HL-60 (cell line): ENCODE measurements around the gene GRK5.

Experiments
- DNase-seq, 2 experiments: peaks; one replicate each; pipeline ENCODE4 v3.0.0-alpha.2; 2010 to 2020; ENCODE audit warnings: low read depth in 1 of 2, low spot score in 1 of 2
- H3K27ac ChIP-seq: fragments of 250-450 bp; sonication (Bioruptor Pico); replicated peaks from 2 replicates; pipeline ENCODE4 v1.5.1; 2020; ENCODE audit warnings: mild to moderate bottlenecking, moderate library complexity
- H3K27me3 ChIP-seq: fragments of 250-450 bp; sonication (Bioruptor Pico); 2 replicates; pipeline ENCODE4 v1.5.1; 2021; ENCODE audit warnings: mild to moderate bottlenecking, moderate library complexity; ENCODE audit not compliant: insufficient read depth, poor library complexity, severe bottlenecking
- H3K4me3 ChIP-seq: replicated peaks from 2 replicates; pipeline ENCODE4 v1.5.1; 2011; ENCODE audit warnings: mild to moderate bottlenecking, control low read depth, low read length; ENCODE audit not compliant: insufficient read depth
- GABPA ChIP-seq: IDR thresholded peaks from 2 replicates; pipeline ENCODE4 v1.6.1; 2012; ENCODE audit warnings: low read depth
- POLR2AphosphoS5 ChIP-seq: IDR thresholded peaks from 2 replicates; pipeline ENCODE4 v1.6.1; 2012; ENCODE audit warnings: low read depth
- SPI1 ChIP-seq: IDR thresholded peaks from 2 replicates; pipeline ENCODE4 v1.6.1; 2012; ENCODE audit warnings: low read depth, mild to moderate bottlenecking, borderline replicate concordance
- TF ChIP-seq, protein P1 (sequence below): IDR thresholded peaks from 2 replicates; pipeline ENCODE4 v1.6.1; 2012; ENCODE audit warnings: low read depth; ENCODE audit not compliant: insufficient replicate concordance
- TF ChIP-seq, protein P2 (sequence below): IDR thresholded peaks from one replicate; pipeline ENCODE4 v1.5.1; 2011; ENCODE audit warnings: low read length, control low read depth, inconsistent platforms; ENCODE audit not compliant: insufficient read depth

The GRK5 gene

DNA sequence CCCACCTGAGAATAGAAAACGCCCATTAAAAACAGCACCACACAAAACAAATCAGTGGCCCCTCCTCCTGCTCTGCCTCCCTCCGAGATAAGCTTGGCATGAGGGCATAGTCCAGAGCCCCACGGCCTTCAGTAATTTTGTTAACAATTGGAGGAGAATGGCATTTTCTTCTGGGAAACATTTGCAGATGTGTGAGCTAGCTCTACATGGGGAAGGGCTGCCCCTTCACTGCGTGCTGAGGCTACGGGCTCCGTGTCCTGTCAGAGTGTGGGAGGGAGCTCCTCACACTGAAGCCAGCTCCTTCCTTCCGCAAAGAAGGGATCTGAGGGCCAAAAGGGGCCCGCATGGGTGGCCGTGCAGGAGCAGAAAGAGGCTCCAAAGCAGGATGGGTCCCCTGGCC, 15.2 kb downstream of the GRK5 start:
- TF ChIP-seq, protein P1, sequence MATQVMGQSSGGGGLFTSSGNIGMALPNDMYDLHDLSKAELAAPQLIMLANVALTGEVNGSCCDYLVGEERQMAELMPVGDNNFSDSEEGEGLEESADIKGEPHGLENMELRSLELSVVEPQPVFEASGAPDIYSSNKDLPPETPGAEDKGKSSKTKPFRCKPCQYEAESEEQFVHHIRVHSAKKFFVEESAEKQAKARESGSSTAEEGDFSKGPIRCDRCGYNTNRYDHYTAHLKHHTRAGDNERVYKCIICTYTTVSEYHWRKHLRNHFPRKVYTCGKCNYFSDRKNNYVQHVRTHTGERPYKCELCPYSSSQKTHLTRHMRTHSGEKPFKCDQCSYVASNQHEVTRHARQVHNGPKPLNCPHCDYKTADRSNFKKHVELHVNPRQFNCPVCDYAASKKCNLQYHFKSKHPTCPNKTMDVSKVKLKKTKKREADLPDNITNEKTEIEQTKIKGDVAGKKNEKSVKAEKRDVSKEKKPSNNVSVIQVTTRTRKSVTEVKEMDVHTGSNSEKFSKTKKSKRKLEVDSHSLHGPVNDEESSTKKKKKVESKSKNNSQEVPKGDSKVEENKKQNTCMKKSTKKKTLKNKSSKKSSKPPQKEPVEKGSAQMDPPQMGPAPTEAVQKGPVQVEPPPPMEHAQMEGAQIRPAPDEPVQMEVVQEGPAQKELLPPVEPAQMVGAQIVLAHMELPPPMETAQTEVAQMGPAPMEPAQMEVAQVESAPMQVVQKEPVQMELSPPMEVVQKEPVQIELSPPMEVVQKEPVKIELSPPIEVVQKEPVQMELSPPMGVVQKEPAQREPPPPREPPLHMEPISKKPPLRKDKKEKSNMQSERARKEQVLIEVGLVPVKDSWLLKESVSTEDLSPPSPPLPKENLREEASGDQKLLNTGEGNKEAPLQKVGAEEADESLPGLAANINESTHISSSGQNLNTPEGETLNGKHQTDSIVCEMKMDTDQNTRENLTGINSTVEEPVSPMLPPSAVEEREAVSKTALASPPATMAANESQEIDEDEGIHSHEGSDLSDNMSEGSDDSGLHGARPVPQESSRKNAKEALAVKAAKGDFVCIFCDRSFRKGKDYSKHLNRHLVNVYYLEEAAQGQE = no peak
- no peak for TF ChIP-seq POLR2AphosphoS5
- no peak for TF ChIP-seq GABPA
- TF ChIP-seq SPI1 = no peak
- TF ChIP-seq, protein P2, sequence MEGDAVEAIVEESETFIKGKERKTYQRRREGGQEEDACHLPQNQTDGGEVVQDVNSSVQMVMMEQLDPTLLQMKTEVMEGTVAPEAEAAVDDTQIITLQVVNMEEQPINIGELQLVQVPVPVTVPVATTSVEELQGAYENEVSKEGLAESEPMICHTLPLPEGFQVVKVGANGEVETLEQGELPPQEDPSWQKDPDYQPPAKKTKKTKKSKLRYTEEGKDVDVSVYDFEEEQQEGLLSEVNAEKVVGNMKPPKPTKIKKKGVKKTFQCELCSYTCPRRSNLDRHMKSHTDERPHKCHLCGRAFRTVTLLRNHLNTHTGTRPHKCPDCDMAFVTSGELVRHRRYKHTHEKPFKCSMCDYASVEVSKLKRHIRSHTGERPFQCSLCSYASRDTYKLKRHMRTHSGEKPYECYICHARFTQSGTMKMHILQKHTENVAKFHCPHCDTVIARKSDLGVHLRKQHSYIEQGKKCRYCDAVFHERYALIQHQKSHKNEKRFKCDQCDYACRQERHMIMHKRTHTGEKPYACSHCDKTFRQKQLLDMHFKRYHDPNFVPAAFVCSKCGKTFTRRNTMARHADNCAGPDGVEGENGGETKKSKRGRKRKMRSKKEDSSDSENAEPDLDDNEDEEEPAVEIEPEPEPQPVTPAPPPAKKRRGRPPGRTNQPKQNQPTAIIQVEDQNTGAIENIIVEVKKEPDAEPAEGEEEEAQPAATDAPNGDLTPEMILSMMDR = no peak
- Histone ChIP-seq H3K4me3 (no peak overlapping the region), H3K27ac (no peak overlapping the region), H3K27me3 (peaks cover 3% of the 10 kb centered on the region)
- DNase-seq = no peak

DNA sequence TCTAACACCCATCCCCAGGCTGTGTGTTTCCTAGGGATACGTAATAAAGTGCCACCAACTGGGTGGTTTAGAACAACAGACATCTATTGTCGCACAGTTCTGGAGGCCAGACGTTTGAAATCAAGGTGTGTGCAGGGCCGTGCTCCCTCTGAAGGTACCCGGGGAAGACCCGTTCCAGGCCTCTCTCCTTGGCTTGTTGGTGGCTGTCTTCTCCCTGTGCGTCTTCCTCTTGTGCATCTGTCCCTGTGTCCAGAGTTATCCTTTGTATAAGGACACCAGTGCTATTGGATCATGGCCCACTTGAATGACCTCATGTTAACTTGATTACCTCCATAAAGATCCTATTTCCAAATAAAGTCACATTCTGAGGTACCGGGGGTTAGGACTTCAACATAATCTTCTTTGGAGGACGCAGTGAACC, 15.6 kb downstream of the GRK5 start:
- Histone ChIP-seq H3K27me3 (peaks cover 3% of the 10 kb centered on the region), H3K4me3 (no peak overlapping the region), H3K27ac (no peak overlapping the region)
- TF ChIP-seq, protein P2 = no peak
- TF ChIP-seq GABPA (no peak), SPI1 (no peak)
- TF ChIP-seq, protein P1 = no peak
- no peak for DNase-seq

DNA sequence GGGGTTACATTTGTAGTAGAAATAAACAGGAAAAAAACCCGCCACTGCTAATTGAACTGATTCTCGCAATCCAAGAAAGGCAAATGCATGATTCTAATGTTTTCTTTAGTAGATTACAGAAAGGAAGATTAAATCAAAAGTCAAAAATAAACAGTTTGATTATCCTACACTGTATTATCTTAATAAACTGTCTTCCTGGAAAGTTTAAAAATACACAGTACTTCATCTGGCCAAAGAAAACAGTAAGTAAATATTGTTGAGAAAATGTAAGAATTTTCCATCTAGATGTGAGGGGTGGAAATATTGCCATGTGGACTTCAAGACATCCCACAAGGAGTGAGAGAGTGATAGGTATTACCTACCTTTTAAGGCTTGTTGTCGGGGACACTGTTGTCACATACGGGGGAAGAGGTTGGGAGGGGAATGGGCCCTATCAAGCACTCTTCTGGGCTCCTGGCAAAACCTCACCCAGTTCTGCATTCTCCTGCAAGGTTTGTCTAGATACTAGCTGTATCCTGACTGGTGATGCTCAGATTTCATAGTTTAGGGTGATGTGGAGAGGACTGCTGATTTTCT, 17.8 kb downstream of the GRK5 start:
- no peak for DNase-seq
- Histone ChIP-seq H3K27ac (no peak overlapping the region), H3K27me3 (no peaks in the 10 kb centered on the region), H3K4me3 (no peak overlapping the region)
- TF ChIP-seq POLR2AphosphoS5 (no peak), GABPA (no peak), SPI1 (no peak)
- TF ChIP-seq, protein P1 = no peak
- TF ChIP-seq, protein P2 = no peak
